Spleen (tissue), 11 donors: ENCODE data around the gene UBC. TPM values are rescaled to one million over a fixed set of nuclear protein-coding genes. Genes with fewer than 3 reads are reported as not detected.

Experiments used
- DNase-seq: peaks from one replicate; pipeline ENCODE4 v3.0.0-alpha.2; 2020
- H3K27ac ChIP-seq, 8 donors: fragments of 200-600 bp; sonication (generic) in 7 of 8; 1 replicate in 4 of 8; 2 replicates in 4 of 8; pipeline versions ENCODE4 v1.5.0 to v1.8.0; 2016 to 2021; ENCODE audit warnings: inconsistent platforms in 4 of 8, mild to moderate bottlenecking in 4 of 8, moderate library complexity in 1 of 8
- H3K27me3 ChIP-seq, 7 donors: fragments of 200-600 bp; sonication (generic) in 6 of 7; replicated peaks in 1 of 7; 1 replicate in 4 of 7; 2 replicates in 3 of 7; pipeline versions ENCODE4 v1.5.0 to v1.8.0; 2016 to 2021; ENCODE audit warnings: inconsistent platforms in 3 of 7, mild to moderate bottlenecking in 1 of 7
- H3K36me3 ChIP-seq, 6 donors: fragments of 200-600 bp; sonication (generic) in 5 of 6; 1 replicate in 4 of 6; 2 replicates in 2 of 6; pipeline versions ENCODE4 v1.5.0 to v1.8.0; 2016 to 2021; ENCODE audit warnings: inconsistent platforms in 2 of 6
- H3K4me1 ChIP-seq, 6 donors: fragments of 200-600 bp; sonication (generic) in 5 of 6; 1 replicate in 3 of 6; 2 replicates in 3 of 6; pipeline versions ENCODE4 v1.5.0 to v1.8.0; 2016 to 2021; ENCODE audit warnings: inconsistent platforms in 3 of 6
- H3K4me3 ChIP-seq, 8 donors: fragments of 200-600 bp; sonication (generic) in 7 of 8; 1 replicate in 4 of 8; 2 replicates in 4 of 8; pipeline versions ENCODE4 v1.5.0 to v1.8.0; 2016 to 2021; ENCODE audit warnings: inconsistent platforms in 4 of 8, mild to moderate bottlenecking in 4 of 8, moderate library complexity in 2 of 8
- H3K9me3 ChIP-seq, 8 donors: fragments of 200-600 bp; sonication (generic) in 7 of 8; 1 replicate in 4 of 8; 2 replicates in 4 of 8; pipeline versions ENCODE4 v1.5.0 to v1.8.0; 2016 to 2021; ENCODE audit warnings: inconsistent platforms in 4 of 8
- CTCF ChIP-seq, 11 experiments: fragments of 200-600 bp in 7 of 11; fragments of 450-650 bp in 4 of 11; sonication (generic) in 4 of 11; IDR thresholded peaks in 8 of 11; conservative IDR thresholded peaks in 3 of 11; 1 replicate in 7 of 11; 2 replicates in 4 of 11; pipeline versions ENCODE4 v1.4.0 to v1.8.0; 2016 to 2021; ENCODE audit warnings: antibody characterized with exemption in 11 of 11, inconsistent platforms in 4 of 11, mild to moderate bottlenecking in 1 of 11
- POLR2A ChIP-seq, 3 donors: fragments of 450-650 bp; IDR thresholded peaks; one replicate each; pipeline ENCODE4 v1.5.1; 2017; ENCODE audit warnings: antibody characterized with exemption in 3 of 3, mild to moderate bottlenecking in 1 of 3
- POLR2AphosphoS5 ChIP-seq, 3 donors: sonication (generic); formaldehyde crosslinking; IDR thresholded peaks; one replicate each; pipeline ENCODE4 v1.5.1; 2017; ENCODE audit warnings: antibody characterized with exemption in 3 of 3
- WGBS, 5 donors: extraction: QIAGEN DNeasy Blood & Tissue Kit in 3 of 5; methylation state at CpG; one replicate each; pipeline versions ENCODE4 v1.1.5 to v1.1.7; 2013 to 2018; 5-methylcytosine and 5-hydroxymethylcytosine counted together
- intact Hi-C: fragments of 100-400 bp; cut with DNase I; formaldehyde crosslinking; loops from one replicate; pipeline ENCODE4 v1.15.0; 2023; ENCODE audit warnings: low total_unique reads
- polyA plus RNA-seq, 3 donors: library from polyadenylated mRNA; stranded (reverse); fragments of 200-250 nt; gene quantifications; one replicate each; pipeline ENCODE4 v1.2.1, GENCODE V29; 2013
- total RNA-seq, 7 donors: library from RNA; depleted of rRNA in 3 of 7; stranded (reverse); fragments of >200 nt in 3 of 7; fragmentation: NEBNext Ultra II Directional in 4 of 7; extraction: Animal tissue kit (Norgen Biotek cat#: 25700) in 4 of 7; gene quantifications; one replicate each; pipeline versions ENCODE4 v1.1.0 to v1.2.1, GENCODE V29; 2016 to 2021
- donor health status: healthy with polysubstance abuse.
- donor health status: DM: no; HTN: no; CAD: no; lungs with moderate emphysema.
- donor health status: DM: no; HTN: no; CAD: no.
- donor health status: Bipolar disorder and iron deficiency.
- donor health status: healthy.
- donor health status: DM: no; HTN: no; CAD: no.
- donor health status: DM: yes; HTN: yes; CAD: no.

UBC gene
- total and polyA plus RNA-seq, 10 donors: 623 to 1,107 (median 865) TPM

GRCh38 chr12:124952295-124952694, 37.8 kb upstream of the UBC start:
- TF ChIP-seq POLR2AphosphoS5 (IDR thresholded peaks at IDR 0.05): peak in 1 of 3 donors; percentile 24
- TF ChIP-seq POLR2A (IDR thresholded peaks at IDR 0.05): no peak
- TF ChIP-seq CTCF (IDR thresholded peaks at IDR 0.05 in 8 of 11, conservative IDR thresholded peaks at IDR 0.05 in 3 of 11): no peak
- H3K36me3 ChIP-seq: peaks cover 0 to 100% (median 94%) of the 10 kb centered on the region in 6 donors
- no peaks in the 10 kb centered on the region for H3K9me3 ChIP-seq
- intact Hi-C loops: no loop called here
- no peak overlapping the region for H3K27ac ChIP-seq
- H3K4me1 ChIP-seq: no peaks in the 10 kb centered on the region
- no peak for DNase-seq
- no peaks in the 10 kb centered on the region for H3K27me3 ChIP-seq
- no peak overlapping the region for H3K4me3 ChIP-seq
- WGBS, 5 donors: 86 to 96% (median 91%) methylated on average over 16 to 17 of the region's 17 CpGs

GRCh38 chr12:124949779-124950728, 35.6 kb upstream of the UBC start:
- no peak overlapping the region for H3K27ac ChIP-seq
- intact Hi-C loops: no loop called here
- no peak for DNase-seq
- TF ChIP-seq POLR2A (IDR thresholded peaks at IDR 0.05) (no peak), CTCF (IDR thresholded peaks at IDR 0.05 in 8 of 11, conservative IDR thresholded peaks at IDR 0.05 in 3 of 11) (no peak), POLR2AphosphoS5 (IDR thresholded peaks at IDR 0.05) (peak in 1 of 3 donors; percentile 26)
- no peaks in the 10 kb centered on the region for H3K4me1 ChIP-seq
- 91 to 98% (median 95%) methylated on average over 15 to 47 of the region's 47 CpGs for WGBS, 5 donors
- no peaks in the 10 kb centered on the region for H3K9me3 ChIP-seq
- H3K4me3 ChIP-seq: no peak overlapping the region
- H3K36me3 ChIP-seq: peaks cover 0 to 98% (median 80%) of the 10 kb centered on the region in 6 donors
- H3K27me3 ChIP-seq: no peaks in the 10 kb centered on the region

GRCh38 chr12:124949066-124949465, 34.6 kb upstream of the UBC start:
- Histone ChIP-seq H3K4me1 (no peaks in the 10 kb centered on the region), H3K36me3 (peaks cover 0 to 96% (median 71%) of the 10 kb centered on the region in 6 donors), H3K9me3 (no peaks in the 10 kb centered on the region), H3K27me3 (no peaks in the 10 kb centered on the region), H3K27ac (no peak overlapping the region), H3K4me3 (no peak overlapping the region)
- no peak for TF ChIP-seq POLR2AphosphoS5 (IDR thresholded peaks at IDR 0.05)
- intact Hi-C loops: no loop called here
- WGBS, 5 donors: 92 to 98% (median 95%) methylated on average over 6 to 12 of the region's 12 CpGs
- no peak for DNase-seq

GRCh38 chr12:124947561-124948398, 33.3 kb upstream of the UBC start:
- intact Hi-C loops: no loop called here
- 88 to 90% (median 89%) methylated on average over 15 to 20 of the region's 20 CpGs for WGBS, 5 donors
- Histone ChIP-seq H3K27me3 (no peaks in the 10 kb centered on the region), H3K36me3 (peaks cover 0 to 91% (median 63%) of the 10 kb centered on the region in 6 donors), H3K9me3 (no peaks in the 10 kb centered on the region), H3K4me3 (no peak overlapping the region), H3K4me1 (no peaks in the 10 kb centered on the region), H3K27ac (no peak overlapping the region)
- DNase-seq: no peak
- TF ChIP-seq CTCF (IDR thresholded peaks at IDR 0.05 in 8 of 11, conservative IDR thresholded peaks at IDR 0.05 in 3 of 11) (no peak), POLR2AphosphoS5 (IDR thresholded peaks at IDR 0.05) (no peak), POLR2A (IDR thresholded peaks at IDR 0.05) (no peak)
